Skin epidermis (tissue), 12 donors: Measurements from ENCODE around the gene CCDC107.

Source experiments
- H3K27ac ChIP-seq, 21 experiments: fragments of 200-600 bp; sonication (generic) in 11 of 21; one replicate each; pipeline ENCODE4 v1.5.0; 2020; ENCODE audit warnings: mild to moderate bottlenecking in 3 of 21, inconsistent platforms in 2 of 21, moderate library complexity in 2 of 21
- H3K4me3 ChIP-seq, 7 experiments: fragments of 200-600 bp; sonication (generic) in 2 of 7; one replicate each; pipeline ENCODE4 v1.5.0; 2020; ENCODE audit warnings: inconsistent platforms in 2 of 7, mild to moderate bottlenecking in 2 of 7, moderate library complexity in 1 of 7

Gene CCDC107

GRCh38 chr9:35691334-35691650 is 33.2 kb downstream of the CCDC107 start:
- H3K27ac ChIP-seq, result peak overlapping the region in 20 of 21 experiments; percentile 68 to 96 (median 87)
- H3K4me3 ChIP-seq, result peak overlapping the region; percentile 52 to 77 (median 60)

- peak overlapping the region in 12 of 21 experiments; percentile 76 to 96 (median 88) for H3K27ac ChIP-seq
- peak overlapping the region in 1 of 7 experiments; percentile 60 for H3K4me3 ChIP-seq
Measured at GRCh38 chr9:35691757-35692301, 33.7 kb downstream of the CCDC107 start.

GRCh38 chr9:35695943-35696401 is 37.9 kb downstream of the CCDC107 start:
- Histone ChIP-seq H3K4me3 (no peak overlapping the region), H3K27ac (no peak overlapping the region)

- Histone ChIP-seq H3K4me3 (no peak overlapping the region), H3K27ac (peak overlapping the region in 1 of 21 experiments; percentile 14)
Measured at GRCh38 chr9:35696520-35697215, 38.6 kb downstream of the CCDC107 start.

- Histone ChIP-seq H3K4me3 (no peak overlapping the region), H3K27ac (no peak overlapping the region)
Measured at GRCh38 chr9:35697486-35697885, 39.4 kb downstream of the CCDC107 start.

- no peak overlapping the region for H3K4me3 ChIP-seq
- no peak overlapping the region for H3K27ac ChIP-seq
Measured at GRCh38 chr9:35698231-35698630, 40.1 kb downstream of the CCDC107 start.

GRCh38 chr9:35700031-35700430 is 41.9 kb downstream of the CCDC107 start:
- no peak overlapping the region for H3K27ac ChIP-seq
- H3K4me3 ChIP-seq, result no peak overlapping the region

- no peak overlapping the region for H3K27ac ChIP-seq
Measured at GRCh38 chr9:35700942-35701341, 42.9 kb downstream of the CCDC107 start.

GRCh38 chr9:35702696-35703095 is 44.6 kb downstream of the CCDC107 start:
- H3K4me3 ChIP-seq, result no peak overlapping the region

More at GRCh38 chr9:35700942-35701341, 42.9 kb downstream of the CCDC107 start:
- H3K4me3 ChIP-seq, result no peak overlapping the region

GRCh38 chr9:35703906-35704672 is 46.0 kb downstream of the CCDC107 start:
- Histone ChIP-seq H3K27ac (no peak overlapping the region), H3K4me3 (no peak overlapping the region)

More at GRCh38 chr9:35702696-35703095, 44.6 kb downstream of the CCDC107 start:
- H3K27ac ChIP-seq, result no peak overlapping the region

- H3K27ac ChIP-seq, result peak overlapping the region in 1 of 21 experiments; percentile 12
- H3K4me3 ChIP-seq, result no peak overlapping the region
Measured at GRCh38 chr9:35705372-35705771, 47.3 kb downstream of the CCDC107 start.

- H3K27ac ChIP-seq, result peak overlapping the region in 1 of 21 experiments; percentile 12
- no peak overlapping the region for H3K4me3 ChIP-seq
Measured at GRCh38 chr9:35705836-35706430, 47.8 kb downstream of the CCDC107 start.

- H3K4me3 ChIP-seq, result no peak overlapping the region
- H3K27ac ChIP-seq, result no peak overlapping the region
Measured at GRCh38 chr9:35706951-35707350, 48.9 kb downstream of the CCDC107 start.

- no peak overlapping the region for H3K27ac ChIP-seq
Measured at GRCh38 chr9:35708146-35708545, 50.1 kb downstream of the CCDC107 start.

GRCh38 chr9:35710818-35711500 is 52.9 kb downstream of the CCDC107 start:
- H3K4me3 ChIP-seq, result no peak overlapping the region
- peak overlapping the region in 1 of 21 experiments; percentile 4 for H3K27ac ChIP-seq

More at GRCh38 chr9:35708146-35708545, 50.1 kb downstream of the CCDC107 start:
- no peak overlapping the region for H3K4me3 ChIP-seq
